GM23248 (cell line): ENCODE results near the gene DTNA. TPM values are rescaled to one million over a fixed set of nuclear protein-coding genes. Genes with fewer than 3 reads are reported as not detected.

ENCODE experiments used
- DNase-seq: peaks from one replicate; pipeline ENCODE4 v3.0.0-alpha.2; 2015
- H2AFZ ChIP-seq: fragments of 200-600 bp; sonication (generic); 2 replicates; pipeline ENCODE4 v1.6.1; 2016; ENCODE audit warnings: antibody characterized with exemption
- H3F3A ChIP-seq: fragments of 200-600 bp; sonication (generic); 2 replicates; pipeline ENCODE4 v1.6.1; 2016; ENCODE audit warnings: mild to moderate bottlenecking, antibody characterized with exemption, mixed run types; ENCODE audit not compliant: insufficient read depth
- H3K27ac ChIP-seq: fragments of 200-600 bp; sonication (generic); 2 replicates; pipeline ENCODE4 v1.5.1; 2016; ENCODE audit warnings: mild to moderate bottlenecking
- H3K27me3 ChIP-seq: fragments of 200-600 bp; sonication (generic); replicated peaks from 2 replicates; pipeline ENCODE4 v1.6.1; 2016; ENCODE audit warnings: mild to moderate bottlenecking; ENCODE audit not compliant: insufficient read depth
- H3K36me3 ChIP-seq: fragments of 200-600 bp; sonication (generic); 2 replicates; pipeline ENCODE4 v1.6.1; 2016; ENCODE audit warnings: low read depth, mild to moderate bottlenecking
- H3K4me1 ChIP-seq: fragments of 200-600 bp; sonication (generic); 2 replicates; pipeline ENCODE4 v1.6.1; 2016; ENCODE audit warnings: mild to moderate bottlenecking; ENCODE audit not compliant: insufficient read depth
- H3K4me2 ChIP-seq: fragments of 200-600 bp; sonication (generic); one replicate; pipeline ENCODE4 v1.6.1; 2016; ENCODE audit warnings: mild to moderate bottlenecking; ENCODE audit not compliant: unreplicated experiment
- H3K4me3 ChIP-seq: fragments of 200-600 bp; sonication (generic); 2 replicates; pipeline ENCODE4 v1.5.1; 2016; ENCODE audit warnings: mild to moderate bottlenecking
- H3K79me2 ChIP-seq: fragments of 200-600 bp; sonication (generic); 2 replicates; pipeline ENCODE4 v1.6.1; 2016; ENCODE audit warnings: mild to moderate bottlenecking; ENCODE audit not compliant: insufficient read depth
- H3K9ac ChIP-seq: fragments of 200-600 bp; sonication (generic); 2 replicates; pipeline ENCODE4 v1.6.1; 2016; ENCODE audit warnings: mild to moderate bottlenecking
- H3K9me2 ChIP-seq: fragments of 200-600 bp; sonication (generic); 2 replicates; pipeline ENCODE4 v1.6.1; 2016; ENCODE audit warnings: mixed run types, mild to moderate bottlenecking, moderate library complexity; ENCODE audit not compliant: insufficient read depth
- H3K9me3 ChIP-seq: fragments of 200-600 bp; sonication (generic); one replicate; pipeline ENCODE4 v1.6.1; 2017; ENCODE audit warnings: low read depth
- H4K20me1 ChIP-seq: fragments of 200-600 bp; sonication (generic); 2 replicates; pipeline ENCODE4 v1.6.0; 2016; ENCODE audit not compliant: insufficient read depth
- EZH2 ChIP-seq: fragments of 200-600 bp; sonication (generic); IDR thresholded peaks from 2 replicates; pipeline ENCODE4 v1.6.1; 2018; ENCODE audit warnings: antibody characterized with exemption, mild to moderate bottlenecking; ENCODE audit not compliant: insufficient read depth, poor library complexity, severe bottlenecking
- EZH2phosphoT487 ChIP-seq: fragments of 200-600 bp; sonication (generic); IDR thresholded peaks from 2 replicates; pipeline ENCODE4 v1.6.1; 2018; ENCODE audit warnings: antibody characterized with exemption, moderate library complexity, mild to moderate bottlenecking, low read depth; ENCODE audit not compliant: insufficient read depth
- WGBS, 2 experiments: methylation state at CpG; one replicate each; pipeline ENCODE4 v1.1.6; 2015 to 2017; ENCODE audit warnings: low lambda C conversion rate in 2 of 2, low coverage in 1 of 2; ENCODE audit errors: missing lambda C conversion rate in 2 of 2; 5-methylcytosine and 5-hydroxymethylcytosine counted together
- in situ Hi-C: fragments of 300-500 bp; cut with MboI; formaldehyde crosslinking; loops from 2 replicates; pipeline ENCODE4 v1.15.0; 2020
- polyA plus RNA-seq: library from polyadenylated mRNA; unstranded; fragments of >200 nt; fragmentation: Nextera tagmentation; extraction: Ambion mirVana; gene quantifications from 2 replicates; pipeline ENCODE4 v1.2.1, GENCODE V29; 2016
- total RNA-seq: library from RNA; depleted of rRNA; stranded (reverse); fragments of >200 nt; shearing (Covaris generic); gene quantifications from 2 replicates; pipeline ENCODE4 v1.2.3, GENCODE V29; 2014

DTNA gene
- total and polyA plus RNA-seq, 2 experiments from 2014 or later: 4.2 to 5.5 TPM

GRCh38 chr18:34938090-34938489 lies 228.0 kb downstream of the DTNA start:
- Histone ChIP-seq H3F3A (no peaks in the 10 kb centered on the region), H3K36me3 (no peaks in the 10 kb centered on the region), H3K9me3 (no peaks in the 10 kb centered on the region), H3K4me2 (no peak overlapping the region), H3K4me3 (no peak overlapping the region), H3K9ac (no peak overlapping the region), H4K20me1 (no peaks in the 10 kb centered on the region), H3K27me3 (0 out of 2 replicates have a peak, but pooled peaks cover 5% of the 10 kb centered on the region), H3K9me2 (no peaks in the 10 kb centered on the region), H2AFZ (no peak overlapping the region), H3K79me2 (no peaks in the 10 kb centered on the region), H3K27ac (no peak overlapping the region), H3K4me1 (no peaks in the 10 kb centered on the region)
- 95 to 98% methylated on average over 1 of the region's 1 CpG for WGBS, 2 experiments
- DNase-seq: no peak
- in situ Hi-C loops: no loop called here
- TF ChIP-seq EZH2 (no peak), EZH2phosphoT487 (no peak)
